ENCODE results near the gene BRI3BP.

The BRI3BP gene

GRCh38 chr12:125004621-125005020, 11.2 kb downstream of the BRI3BP start:
- Histone ChIP-seq H3F3A (ENCODE audit: low read depth) (no peaks in the 10 kb centered on the region), H3K9me2 (replicated peaks; ENCODE audit: low read depth, low read length) (no peaks in the 10 kb centered on the region), H3K4me3 (ENCODE audit: low read length, poor library complexity, severe bottlenecking) (no peak overlapping the region), H3K79me2 (ENCODE audit: insufficient read depth, low read length) (peaks cover 96% of the 10 kb centered on the region), H4K20me1 (ENCODE audit: insufficient read depth, low read length, poor library complexity, severe bottlenecking) (peaks cover 32% of the 10 kb centered on the region), H3K36me3 (ENCODE audit: insufficient read depth, low read length) (peaks cover 9% of the 10 kb centered on the region; the same call in 1 of the 2 replicates), H3K4me2 (ENCODE audit: low read depth, low read length, poor library complexity, severe bottlenecking) (no peak overlapping the region), H3K4me1 (ENCODE audit: insufficient read depth, low read length, poor library complexity, severe bottlenecking) (no peaks in the 10 kb centered on the region), H3K9me3 (ENCODE audit: insufficient read depth, low read depth, low read length) (no peaks in the 10 kb centered on the region), H3K27me3 (ENCODE audit: insufficient read depth, low read length, poor library complexity, severe bottlenecking) (no peaks in the 10 kb centered on the region), H3K9ac (ENCODE audit: low read depth, low read length, poor library complexity, severe bottlenecking) (no peak overlapping the region), H2AFZ (ENCODE audit: low read length) (no peak overlapping the region)
- no peak for TF ChIP-seq CTCF (conservative IDR thresholded peaks at IDR 0.05; ENCODE audit: low read length)
- TF ChIP-seq EZH2phosphoT487 (IDR thresholded peaks at IDR 0.05; ENCODE audit: borderline replicate concordance) = no peak

- no peak overlapping the region for H3K4me3 ChIP-seq (ENCODE audit: low read length, poor library complexity, severe bottlenecking)
- TF ChIP-seq CTCF (conservative IDR thresholded peaks at IDR 0.05; ENCODE audit: low read length) = no peak
- TF ChIP-seq EZH2phosphoT487 (IDR thresholded peaks at IDR 0.05; ENCODE audit: borderline replicate concordance) = no peak
- peaks cover 31% of the 10 kb centered on the region for H4K20me1 ChIP-seq (ENCODE audit: insufficient read depth, low read length, poor library complexity, severe bottlenecking)
- H3K4me1 ChIP-seq (ENCODE audit: insufficient read depth, low read length, poor library complexity, severe bottlenecking) = no peaks in the 10 kb centered on the region
- H2AFZ ChIP-seq (ENCODE audit: low read length) = no peak overlapping the region
- H3K9ac ChIP-seq (ENCODE audit: low read depth, low read length, poor library complexity, severe bottlenecking) = no peak overlapping the region
- peaks cover 9% of the 10 kb centered on the region; the same call in 1 of the 2 replicates for H3K36me3 ChIP-seq (ENCODE audit: insufficient read depth, low read length)
- H3K9me2 ChIP-seq (replicated peaks; ENCODE audit: low read depth, low read length) = no peaks in the 10 kb centered on the region
- peaks cover 95% of the 10 kb centered on the region for H3K79me2 ChIP-seq (ENCODE audit: insufficient read depth, low read length)
- no peaks in the 10 kb centered on the region for H3K27me3 ChIP-seq (ENCODE audit: insufficient read depth, low read length, poor library complexity, severe bottlenecking)
- no peaks in the 10 kb centered on the region for H3F3A ChIP-seq (ENCODE audit: low read depth)
- no peaks in the 10 kb centered on the region for H3K9me3 ChIP-seq (ENCODE audit: insufficient read depth, low read depth, low read length)
- no peak overlapping the region for H3K4me2 ChIP-seq (ENCODE audit: low read depth, low read length, poor library complexity, severe bottlenecking)
Measured at GRCh38 chr12:125005652-125006051, 12.2 kb downstream of the BRI3BP start.

GRCh38 chr12:125006365-125006764, 12.9 kb downstream of the BRI3BP start:
- TF ChIP-seq CTCF (conservative IDR thresholded peaks at IDR 0.05; ENCODE audit: low read length) (no peak), EZH2phosphoT487 (IDR thresholded peaks at IDR 0.05; ENCODE audit: borderline replicate concordance) (no peak)
- H3K4me3 ChIP-seq (ENCODE audit: low read length, poor library complexity, severe bottlenecking) = no peak overlapping the region
- H4K20me1 ChIP-seq (ENCODE audit: insufficient read depth, low read length, poor library complexity, severe bottlenecking) = peaks cover 31% of the 10 kb centered on the region
- H3K9me3 ChIP-seq (ENCODE audit: insufficient read depth, low read depth, low read length) = no peaks in the 10 kb centered on the region
- no peak overlapping the region for H3K9ac ChIP-seq (ENCODE audit: low read depth, low read length, poor library complexity, severe bottlenecking)
- no peak overlapping the region for H2AFZ ChIP-seq (ENCODE audit: low read length)
- H3K9me2 ChIP-seq (replicated peaks; ENCODE audit: low read depth, low read length) = no peaks in the 10 kb centered on the region
- H3K4me1 ChIP-seq (ENCODE audit: insufficient read depth, low read length, poor library complexity, severe bottlenecking) = no peaks in the 10 kb centered on the region
- H3K79me2 ChIP-seq (ENCODE audit: insufficient read depth, low read length) = peaks cover 94% of the 10 kb centered on the region
- no peaks in the 10 kb centered on the region for H3K27me3 ChIP-seq (ENCODE audit: insufficient read depth, low read length, poor library complexity, severe bottlenecking)
- H3K4me2 ChIP-seq (ENCODE audit: low read depth, low read length, poor library complexity, severe bottlenecking) = no peak overlapping the region
- peaks cover 15% of the 10 kb centered on the region; the same call in 1 of the 2 replicates for H3K36me3 ChIP-seq (ENCODE audit: insufficient read depth, low read length)
- no peaks in the 10 kb centered on the region for H3F3A ChIP-seq (ENCODE audit: low read depth)

Measured in Loucy (cell line).